A673 (cell line): Measurements from ENCODE around the gene MYCT1. TPM values are rescaled to one million over a fixed set of nuclear protein-coding genes. Genes with fewer than 3 reads are reported as not detected.
"Not testable (repeated sequence)": the region's sequence is repeated elsewhere in the genome, so short reads cannot be mapped to it uniquely, and the experiment has no call there.

Experiments used
- BruUV-seq: library from RNA; stranded (reverse); fragments of 400-500 nt; replicated peaks from 2 replicates; lab custom pipeline; 2021; lab: Mats Ljungman, UMichigan
- CTCF ChIA-PET: fragments of 300-600 bp; sonication (Branson Sonifier 250); formaldehyde crosslinking; loops from one replicate; lab custom pipeline; 2022; ENCODE audit warnings: antibody characterized with exemption; lab: Charles Lee
- POLR2A ChIA-PET: fragments of 300-600 bp; sonication (Branson Sonifier 250); formaldehyde crosslinking; loops from one replicate; lab custom pipeline; 2022; ENCODE audit warnings: antibody characterized with exemption; ENCODE audit not compliant: low non-redundant PET; lab: Charles Lee
- DNase-seq: peaks from one replicate; pipeline ENCODE4 v3.0.0-alpha.2; 2015; ENCODE audit warnings: low spot score
- H3K27ac ChIP-seq: fragments of 200-600 bp; sonication (generic); 2 replicates; pipeline ENCODE4 v1.5.1; 2016; ENCODE audit warnings: mixed run types, low read depth, mild to moderate bottlenecking, mixed read lengths, antibody characterized with exemption, low read length; ENCODE audit not compliant: poor library complexity, severe bottlenecking
- H3K27me3 ChIP-seq: fragments of 200-600 bp; sonication (generic); replicated peaks from 2 replicates; pipeline ENCODE4 v1.6.1; 2017; ENCODE audit warnings: mixed run types, low read depth, mild to moderate bottlenecking, mixed read lengths, antibody characterized with exemption, low read length; ENCODE audit not compliant: insufficient read depth, poor library complexity
- H3K36me3 ChIP-seq: fragments of 200-600 bp; sonication (generic); 2 replicates; pipeline ENCODE4 v1.6.1; 2016; ENCODE audit warnings: mixed run types, mild to moderate bottlenecking, mixed read lengths, antibody characterized with exemption, low read length; ENCODE audit not compliant: insufficient read depth, poor library complexity, severe bottlenecking
- H3K4me1 ChIP-seq: fragments of 200-600 bp; sonication (generic); 2 replicates; pipeline ENCODE4 v1.6.1; 2017; ENCODE audit warnings: mixed run types, mild to moderate bottlenecking, mixed read lengths, antibody characterized with exemption, low read length; ENCODE audit not compliant: insufficient read depth, poor library complexity, severe bottlenecking
- H3K4me3 ChIP-seq: fragments of 200-600 bp; sonication (generic); 2 replicates; pipeline ENCODE4 v1.5.1; 2016; ENCODE audit warnings: low read depth, mixed run types, mild to moderate bottlenecking, mixed read lengths, low read length; ENCODE audit not compliant: poor library complexity, severe bottlenecking
- H3K9me3 ChIP-seq: fragments of 200-600 bp; sonication (generic); 2 replicates; pipeline ENCODE4 v1.6.1; 2016; ENCODE audit warnings: mixed run types, low read depth, mild to moderate bottlenecking, mixed read lengths, antibody characterized with exemption, low read length; ENCODE audit not compliant: poor library complexity, severe bottlenecking
- CTCF ChIP-seq: fragments of 300-800, 200-600 bp; sonication (generic); conservative IDR thresholded peaks from 2 replicates; pipeline ENCODE4 v1.5.1; 2017; ENCODE audit warnings: low read depth, mild to moderate bottlenecking, antibody characterized with exemption, low read length, moderate library complexity, mixed read lengths
- EZH2 ChIP-seq: fragments of 200-600 bp; sonication (generic); IDR thresholded peaks from 2 replicates; pipeline ENCODE4 v1.6.1; 2017; ENCODE audit warnings: borderline replicate concordance, low read depth, mild to moderate bottlenecking, mixed read lengths, antibody characterized with exemption, low read length; ENCODE audit not compliant: poor library complexity, severe bottlenecking
- intact Hi-C: fragments of 100-400 bp; cut with micrococcal nuclease; formaldehyde crosslinking; loops from one replicate; pipeline ENCODE4 v1.10.0; 2022; ENCODE audit not compliant: unreplicated experiment
- total RNA-seq: library from RNA; stranded (reverse); gene quantifications from 2 replicates; pipeline ENCODE4 v1.2.3, GENCODE V29; 2021

Gene MYCT1
- total RNA-seq, 1 experiment from 2014 or later, result not detected

DNA sequence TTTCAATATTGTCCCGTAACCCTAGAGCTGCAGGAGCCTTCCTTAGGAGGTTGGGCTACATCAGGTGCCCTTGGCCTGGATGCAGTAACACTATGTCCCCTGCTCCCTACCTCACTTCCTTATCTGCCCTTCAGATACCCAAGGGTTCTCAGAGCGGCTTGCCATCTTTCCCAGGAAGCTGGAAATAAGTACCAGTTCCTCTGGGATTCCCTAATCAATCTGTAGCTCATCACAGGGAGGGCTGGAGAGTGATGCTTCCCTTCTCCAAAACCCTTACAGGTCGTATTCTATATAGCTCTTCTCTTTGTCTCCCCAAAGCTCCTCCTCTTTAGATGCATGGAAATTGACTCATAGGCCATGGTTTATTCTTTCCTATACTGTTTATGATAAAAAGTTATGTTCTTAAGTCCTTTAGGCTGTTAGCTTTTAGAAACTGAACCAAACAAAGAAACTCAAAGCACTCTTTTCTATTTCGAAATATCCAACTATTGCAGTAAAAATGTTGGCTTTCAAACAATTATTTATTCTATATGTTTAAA is 4.2 kb downstream of the MYCT1 start:
- H3K4me3 ChIP-seq, result no peak overlapping the region
- H3K36me3 ChIP-seq, result no peaks in the 10 kb centered on the region
- TF ChIP-seq EZH2 (no peak), CTCF (no peak)
- H3K4me1 ChIP-seq, result no peaks in the 10 kb centered on the region
- H3K27ac ChIP-seq, result no peak overlapping the region
- DNase-seq, result no peak
- H3K27me3 ChIP-seq, result peaks cover 28% of the 10 kb centered on the region
- no TSS peak for BruUV-seq
- ChIA-PET CTCF (no interaction called here), POLR2A (no interaction called here)
- H3K9me3 ChIP-seq, result no peaks in the 10 kb centered on the region
- intact Hi-C loops, result no loop called here

DNA sequence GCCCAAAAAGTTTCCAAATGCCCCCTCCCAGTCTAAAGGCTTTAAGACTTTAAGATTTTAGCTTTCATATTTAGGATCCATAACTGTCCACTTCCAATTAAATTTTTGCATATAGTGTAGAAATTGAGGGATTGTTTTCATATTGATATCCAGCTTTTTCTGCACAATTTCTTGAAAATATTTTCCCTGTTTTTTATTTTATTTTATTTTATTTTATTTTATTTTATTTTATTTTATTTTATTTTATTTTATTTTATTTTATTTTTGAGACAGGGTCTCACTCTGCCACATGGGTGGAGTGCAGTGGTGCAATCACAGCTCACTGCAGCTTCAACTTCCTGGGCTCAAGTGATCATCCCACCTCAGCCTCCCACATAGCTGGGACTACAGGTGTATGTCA is 6.1 kb downstream of the MYCT1 start:
- H3K9me3 ChIP-seq, intact Hi-C loops, CTCF ChIA-PET, DNase-seq, POLR2A ChIA-PET, H3K36me3 ChIP-seq, H3K4me1 ChIP-seq, H3K27ac ChIP-seq, H3K4me3 ChIP-seq, BruUV-seq: not testable (repeated sequence)
- peaks cover 22% of the 10 kb centered on the region for H3K27me3 ChIP-seq

DNA sequence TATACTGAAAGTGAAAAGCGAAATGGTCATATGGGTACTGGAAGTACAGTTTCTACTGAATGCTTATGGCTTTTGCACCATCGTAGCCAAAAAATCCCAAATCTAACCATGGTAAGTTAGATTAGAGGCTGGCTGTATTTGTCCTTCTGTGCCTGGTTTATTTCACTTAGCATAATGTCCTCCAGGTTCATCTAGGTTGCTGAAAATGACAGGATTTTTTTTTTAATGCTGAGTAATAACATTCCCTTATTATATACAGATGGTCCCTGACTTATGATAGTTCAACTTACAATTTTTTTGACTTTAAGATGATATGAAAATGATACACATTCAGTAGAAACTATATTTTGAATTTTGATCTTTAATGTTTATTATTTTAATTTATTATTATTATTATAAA is 7.6 kb downstream of the MYCT1 start:
- H3K4me3 ChIP-seq, result no peak overlapping the region
- peaks cover 13% of the 10 kb centered on the region for H3K27me3 ChIP-seq
- TF ChIP-seq CTCF, result no peak
- no peak for TF ChIP-seq EZH2
- H3K27ac ChIP-seq, result no peak overlapping the region
- no peaks in the 10 kb centered on the region for H3K4me1 ChIP-seq
- ChIA-PET CTCF (no interaction called here), POLR2A (interaction anchor here (0.5 kb wide), 1 partner anchor 9 kb away, joined by 3 read pairs; no protein-coding TSS in a partner anchor)
- DNase-seq, result no peak
- intact Hi-C loops, result no loop called here
- no peaks in the 10 kb centered on the region for H3K9me3 ChIP-seq
- H3K36me3 ChIP-seq, result no peaks in the 10 kb centered on the region
- BruUV-seq, result no TSS peak

DNA sequence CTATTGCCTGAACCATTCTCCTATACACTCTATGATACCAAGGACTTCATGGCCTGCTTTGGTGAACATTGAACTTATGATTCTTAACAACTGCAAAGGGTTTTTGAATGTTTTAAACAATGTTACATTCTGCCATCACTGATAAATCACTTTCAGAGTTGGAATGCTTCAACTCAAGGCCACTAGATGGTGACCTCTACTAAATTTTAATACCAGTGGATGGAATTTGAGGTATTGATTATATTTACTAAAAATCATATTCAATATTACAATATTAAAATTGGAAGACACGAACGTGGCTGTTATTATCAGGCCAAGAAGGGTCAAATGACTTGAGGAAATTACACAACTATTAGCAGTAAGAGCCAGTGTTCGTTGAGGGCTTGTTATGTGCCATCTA is 18.6 kb downstream of the MYCT1 start:
- no TSS peak for BruUV-seq
- CTCF ChIA-PET, result no interaction called here
- no peak for DNase-seq
- no peak; the same call in 1 of the 2 replicates for TF ChIP-seq CTCF
- no peak for TF ChIP-seq EZH2
- POLR2A ChIA-PET, result no interaction called here
- Histone ChIP-seq H3K36me3 (no peaks in the 10 kb centered on the region), H3K4me1 (no peaks in the 10 kb centered on the region), H3K27ac (no peak overlapping the region), H3K9me3 (no peaks in the 10 kb centered on the region), H3K27me3 (no peaks in the 10 kb centered on the region), H3K4me3 (no peak overlapping the region)
- intact Hi-C loops, result no loop called here
